ENCODE data around the gene LPCAT1.
A peak's percentile ranks its signal among the peaks of the same experiment; 100 is the strongest.
"Not testable (repeated sequence)": the region's sequence is repeated elsewhere in the genome, so short reads cannot be mapped to it uniquely, and the experiment has no call there.

The LPCAT1 gene

GRCh38 chr5:1540831-1541701 is 17.3 kb upstream of the LPCAT1 start:
- DNase-seq (ENCODE audit: low read depth): no peak

GRCh38 chr5:1540166-1540565 is 16.4 kb upstream of the LPCAT1 start:
- DNase-seq (ENCODE audit: low read depth): no peak

- DNase-seq (ENCODE audit: low read depth): not testable (repeated sequence)
Observed at GRCh38 chr5:1539393-1540161, 15.8 kb upstream of the LPCAT1 start.

DNA sequence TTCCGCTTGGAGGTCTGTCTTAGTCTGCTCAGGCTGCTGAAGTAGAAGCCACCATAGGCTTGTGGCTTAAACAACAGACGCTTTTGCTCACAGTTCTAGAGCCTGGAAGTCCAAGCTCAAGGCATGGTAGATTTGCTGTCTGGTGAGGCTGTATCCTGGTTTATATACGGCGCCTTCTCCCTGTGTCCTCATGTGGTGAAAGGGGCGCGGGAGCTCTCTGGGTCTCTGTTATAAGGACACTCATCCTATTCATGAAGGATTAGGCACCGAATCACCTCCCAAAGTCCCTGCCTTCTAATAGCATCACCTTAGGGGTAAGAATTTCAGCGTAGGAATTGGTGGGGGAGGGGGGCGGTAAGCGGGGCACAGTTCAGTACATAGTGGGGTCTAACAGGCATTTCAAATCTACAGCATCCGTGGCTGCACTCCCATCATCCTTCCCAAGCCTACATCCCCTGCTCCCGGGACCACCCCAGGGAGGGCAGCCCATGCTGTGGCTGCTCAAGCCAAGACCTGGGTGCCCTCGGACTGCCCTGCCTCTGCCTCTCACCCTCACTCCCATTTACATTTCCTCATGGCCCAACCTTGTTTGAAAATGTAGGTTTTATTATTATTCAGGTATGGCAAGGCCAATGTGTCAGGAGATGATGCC is 15.1 kb upstream of the LPCAT1 start:
- DNase-seq (ENCODE audit: low read depth): no peak

DNA sequence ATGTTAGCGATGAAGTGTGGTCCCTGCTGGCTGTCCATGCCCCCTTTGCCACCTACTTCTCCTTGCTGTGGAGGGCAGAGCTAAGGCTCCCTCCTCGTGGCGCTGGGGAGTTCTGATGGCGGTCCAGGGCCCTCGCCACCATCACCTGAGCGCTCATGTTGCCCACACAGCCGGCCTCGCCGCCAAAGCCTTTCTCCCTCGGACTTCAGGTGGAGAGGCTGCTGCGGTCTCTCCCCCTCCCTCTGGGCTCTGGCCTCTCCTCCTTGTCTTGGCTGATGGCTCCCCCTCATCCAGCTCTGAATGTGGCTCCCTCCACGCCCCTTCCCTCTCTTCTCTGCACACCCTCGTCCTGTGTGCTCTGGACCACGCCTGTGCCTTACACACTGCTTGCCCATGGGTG is 14.5 kb upstream of the LPCAT1 start:
- no peak for DNase-seq (ENCODE audit: low read depth)

- no peak for DNase-seq (ENCODE audit: low read depth)
Observed at GRCh38 chr5:1537603-1538154, 13.9 kb upstream of the LPCAT1 start.

- no peak for DNase-seq (ENCODE audit: low read depth)
Observed at GRCh38 chr5:1536871-1537602, 13.3 kb upstream of the LPCAT1 start.

- peak; percentile 37 for DNase-seq (ENCODE audit: low read depth)
Observed at GRCh38 chr5:1536322-1536845, 12.6 kb upstream of the LPCAT1 start.

DNA sequence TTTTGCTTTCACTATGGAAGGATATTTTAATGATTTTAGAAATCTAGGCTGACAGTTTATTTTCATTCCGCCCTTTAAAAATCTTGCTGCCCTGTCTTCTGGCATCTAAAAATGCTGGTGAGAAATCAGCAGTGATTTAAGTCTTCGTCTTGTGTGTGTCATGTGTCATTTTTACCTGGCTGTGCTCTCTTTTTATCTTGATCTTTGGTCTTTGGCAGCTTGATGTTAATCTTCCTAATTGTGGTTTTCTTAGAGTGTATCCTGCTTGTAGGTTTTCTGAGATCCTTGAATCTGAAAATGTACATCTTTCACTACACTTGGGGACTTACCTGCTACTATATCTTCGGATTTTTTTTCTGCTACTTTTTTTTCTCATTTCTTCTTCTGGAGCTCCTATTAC is 11.9 kb upstream of the LPCAT1 start:
- no peak for DNase-seq (ENCODE audit: low read depth)

GRCh38 chr5:1532384-1532783 is 8.6 kb upstream of the LPCAT1 start:
- DNase-seq (ENCODE audit: low read depth): no peak

- no peak for DNase-seq (ENCODE audit: low read depth)
Observed at GRCh38 chr5:1529498-1529897, 5.7 kb upstream of the LPCAT1 start.

DNA sequence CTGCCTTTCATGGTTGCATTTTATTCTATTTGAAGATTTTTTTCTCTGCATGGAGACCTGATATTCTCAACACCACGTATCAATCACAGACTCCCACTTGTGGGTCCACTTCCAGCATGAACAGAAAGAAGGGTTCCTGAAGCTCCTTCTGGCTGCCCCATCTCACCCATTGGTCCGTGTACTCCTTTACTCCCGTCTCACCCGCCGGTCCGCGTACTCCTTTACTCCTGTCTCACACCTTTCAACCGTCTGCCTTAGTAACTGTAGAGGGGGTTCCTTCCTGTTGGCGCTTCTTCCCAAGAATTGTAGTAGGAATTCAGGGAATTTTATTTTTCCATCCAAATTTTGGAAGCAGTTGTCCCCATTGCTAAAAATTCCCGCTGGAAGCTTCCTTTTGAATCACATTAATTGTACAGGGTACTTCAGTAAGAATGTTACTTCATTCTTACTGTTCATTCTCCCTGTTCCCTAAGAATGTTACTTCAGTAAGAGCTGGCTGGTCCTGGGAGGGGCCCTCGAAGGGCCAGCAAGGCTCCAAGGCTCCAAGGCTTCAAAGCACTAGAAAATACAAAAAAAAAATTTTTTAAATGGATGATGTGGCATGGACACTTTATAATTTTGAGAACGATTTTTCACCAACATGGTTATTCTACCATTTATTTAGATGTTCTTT is 3.9 kb upstream of the LPCAT1 start:
- DNase-seq (ENCODE audit: low read depth): no peak

DNA sequence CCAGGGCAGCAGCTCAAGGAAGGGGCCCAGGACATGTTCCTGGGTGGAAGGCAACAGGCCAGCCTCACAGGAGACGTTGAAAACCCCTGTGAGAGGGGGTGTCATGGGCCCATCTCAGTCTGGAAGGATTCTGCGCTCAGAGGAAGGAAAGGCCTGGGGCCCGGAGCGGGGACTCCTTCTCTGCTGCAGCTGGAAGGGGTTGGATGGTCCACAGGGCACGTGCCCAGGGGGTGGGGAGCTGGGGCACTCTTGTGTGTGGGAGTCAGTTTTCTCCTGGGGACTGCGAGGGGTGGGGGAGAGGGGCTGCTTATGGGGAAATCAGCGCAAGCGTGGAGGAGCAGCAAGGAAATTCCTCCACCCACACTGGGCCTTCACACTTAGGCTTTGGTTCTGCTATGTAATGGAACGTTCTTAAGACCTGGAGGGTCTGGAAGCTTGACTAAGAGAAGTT is 2.9 kb upstream of the LPCAT1 start:
- no peak for DNase-seq (ENCODE audit: low read depth)

GRCh38 chr5:1526190-1526631 is 2.5 kb upstream of the LPCAT1 start:
- no peak for DNase-seq (ENCODE audit: low read depth)

DNA sequence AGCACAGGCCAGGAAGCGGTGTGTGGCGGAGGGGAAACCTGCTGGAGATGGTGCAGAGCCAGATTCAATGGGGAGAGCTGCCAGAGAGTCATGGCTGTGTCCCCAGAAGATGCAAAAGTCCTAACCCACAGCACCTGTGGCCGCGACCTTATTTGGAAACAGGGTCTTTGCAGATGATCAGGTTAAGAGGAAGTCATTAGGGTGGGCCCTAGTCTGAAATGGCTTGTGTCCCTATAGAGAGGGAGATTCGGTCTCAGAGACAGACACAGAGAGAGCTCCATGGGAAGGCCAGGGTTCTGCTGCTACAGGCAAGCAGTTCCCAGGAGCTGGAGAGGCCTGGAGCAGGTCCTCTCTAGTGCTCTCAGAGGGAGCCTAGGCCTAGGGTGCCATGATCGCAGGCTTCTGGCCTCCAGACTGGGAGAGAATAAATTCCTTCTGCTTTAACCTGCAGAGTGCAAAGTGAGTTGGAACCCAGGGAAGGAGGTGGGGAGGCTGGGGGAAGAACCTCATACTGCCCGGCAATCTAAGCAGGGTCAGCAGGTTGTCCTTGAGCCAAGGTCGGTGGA is 1.9 kb upstream of the LPCAT1 start:
- no peak for DNase-seq (ENCODE audit: low read depth)

- DNase-seq (ENCODE audit: low read depth): no peak
Observed at GRCh38 chr5:1524799-1525623, 1.3 kb upstream of the LPCAT1 start.

DNA sequence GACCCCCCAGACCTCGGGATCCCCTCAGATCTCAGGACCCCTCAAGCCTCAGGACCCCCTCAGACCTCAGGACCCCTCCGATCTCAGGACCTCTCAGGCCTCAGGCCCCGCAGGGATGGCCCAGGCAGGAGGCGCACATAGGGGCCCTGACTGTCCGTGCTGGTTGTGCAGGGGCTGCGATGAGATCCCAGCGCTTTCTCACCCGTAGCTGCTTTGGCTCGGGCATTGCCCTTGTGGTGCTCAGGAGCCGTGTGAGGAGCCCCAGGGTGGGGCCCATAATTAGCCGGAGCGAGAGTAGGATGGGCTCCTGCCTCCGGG is 680 bp upstream of the LPCAT1 start:
- DNase-seq (ENCODE audit: low read depth): no peak

- DNase-seq (ENCODE audit: low read depth): peak; percentile 37
Observed at GRCh38 chr5:1523480-1523792, 324 bp downstream of the LPCAT1 start.

DNA sequence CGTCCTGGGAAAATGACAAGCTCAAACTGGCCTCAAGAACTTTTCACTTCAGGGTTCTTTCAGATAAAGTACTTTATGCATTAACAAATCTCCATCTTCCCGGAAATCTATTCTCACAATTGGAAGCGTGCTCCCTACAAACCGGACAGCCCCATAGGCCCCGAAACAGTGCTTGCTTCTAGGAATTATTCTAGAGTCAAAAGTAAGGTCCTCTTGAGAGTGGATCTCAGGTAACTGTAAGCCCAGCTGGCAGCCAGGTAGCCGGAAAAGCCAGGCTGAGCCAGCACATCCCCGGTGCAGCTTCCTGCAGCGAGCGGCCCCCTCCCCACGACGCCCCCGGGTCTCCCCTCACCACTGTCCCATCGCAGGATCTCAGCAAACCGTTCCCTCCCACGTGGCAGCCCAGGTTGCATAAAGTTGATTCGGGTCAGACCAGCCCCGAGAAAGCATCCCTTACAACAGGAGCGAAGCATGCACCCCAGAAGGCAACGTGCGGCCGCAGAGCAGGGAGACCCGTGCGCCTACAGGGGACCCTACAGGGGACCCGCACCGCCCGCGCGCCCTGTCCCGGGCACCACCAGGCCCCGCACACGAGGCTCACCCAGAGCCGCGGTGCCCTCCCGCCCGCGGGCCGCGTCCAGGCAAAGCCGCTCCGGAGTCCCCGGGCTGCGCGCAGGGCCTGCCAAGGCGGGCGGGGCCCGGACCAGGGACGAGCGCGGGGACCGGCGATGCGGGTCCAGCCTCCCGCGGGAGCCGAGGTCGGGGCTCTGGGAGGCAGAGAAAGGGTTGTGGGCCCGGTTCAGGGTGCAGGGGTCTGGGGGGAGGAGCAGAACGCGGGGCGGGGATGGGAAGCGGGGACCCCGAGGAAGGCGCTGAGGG is 920 bp downstream of the LPCAT1 start:
- DNase-seq (ENCODE audit: low read depth): peak; percentile 41
